Natural killer cell (primary cell): ENCODE measurements around the gene FCHO1. TPM values are rescaled to one million over a fixed set of nuclear protein-coding genes. Genes with fewer than 3 reads are reported as not detected.

Source experiments
- ATAC-seq, 3 donors: fragments of 150-1000 bp in 2 of 3; fragments of 200-7000 bp in 1 of 3; cut with Tn5 transposase; 1 replicate in 1 of 3; 2 replicates in 2 of 3; pipeline ENCODE4 v1.10.0; 2021; ENCODE audit warnings: mild to moderate bottlenecking in 2 of 3, moderate library complexity in 2 of 3
- DNase-seq, 2 donors: peaks; one replicate each; pipeline versions ENCODE4 v3.0.0 to v3.0.0-alpha.2; 2013 to 2021; ENCODE audit warnings: mixed read lengths in 1 of 2
- H3K27ac ChIP-seq: one replicate; pipeline ENCODE4 v1.5.1; 2013; ENCODE audit warnings: mild to moderate bottlenecking, low read length
- H3K27me3 ChIP-seq: one replicate; pipeline ENCODE4 v1.6.1; 2013; ENCODE audit warnings: low read length; ENCODE audit not compliant: control insufficient read depth, insufficient read depth
- H3K36me3 ChIP-seq: one replicate; pipeline ENCODE4 v1.6.1; 2013; ENCODE audit warnings: low read length; ENCODE audit not compliant: control insufficient read depth, insufficient read depth
- H3K4me1 ChIP-seq: one replicate; pipeline ENCODE4 v1.6.1; 2013; ENCODE audit warnings: low read length; ENCODE audit not compliant: control insufficient read depth, insufficient read depth
- H3K4me3 ChIP-seq: one replicate; pipeline ENCODE4 v1.5.1; 2013; ENCODE audit warnings: low read length
- H3K9me3 ChIP-seq: one replicate; pipeline ENCODE4 v1.6.1; 2013; ENCODE audit warnings: low read length; ENCODE audit not compliant: control insufficient read depth, insufficient read depth
- H3K27ac Mint-ChIP-seq, 2 donors: one replicate each; pipeline ENCODE4 v1.8.0; 2022; ENCODE audit warnings: mild to moderate bottlenecking in 2 of 2, mixed read lengths in 2 of 2, moderate library complexity in 1 of 2
- H3K27me3 Mint-ChIP-seq, 2 donors: one replicate each; pipeline ENCODE4 v1.8.0; 2022; ENCODE audit warnings: low read depth in 2 of 2, mixed read lengths in 2 of 2
- H3K36me3 Mint-ChIP-seq: one replicate; pipeline ENCODE4 v1.8.0; 2022; ENCODE audit warnings: mixed read lengths
- H3K4me1 Mint-ChIP-seq, 2 donors: one replicate each; pipeline ENCODE4 v1.8.0; 2022; ENCODE audit warnings: mixed read lengths in 2 of 2
- H3K4me3 Mint-ChIP-seq: one replicate; pipeline ENCODE4 v1.8.0; 2022; ENCODE audit warnings: mild to moderate bottlenecking, moderate library complexity, mixed read lengths
- H3K9me3 Mint-ChIP-seq, 2 donors: one replicate each; pipeline ENCODE4 v1.8.0; 2022; ENCODE audit warnings: mixed read lengths in 2 of 2
- CTCF ChIP-seq: fragments of 200-600 bp; IDR thresholded peaks from one replicate; pipeline ENCODE4 v1.8.0; 2022; ENCODE audit warnings: antibody characterized with exemption
- WGBS: methylation state at CpG from one replicate; pipeline ENCODE4 v1.1.7; 2013; ENCODE audit warnings: missing lambda C conversion rate; ENCODE audit not compliant: insufficient coverage; 5-methylcytosine and 5-hydroxymethylcytosine counted together
- intact Hi-C: fragments of 100-400 bp; cut with micrococcal nuclease; formaldehyde crosslinking; loops from one replicate; pipeline ENCODE4 v1.14.2; 2022
- total RNA-seq, 4 donors: library from RNA; stranded (reverse); fragments of 120-200 nt in 1 of 4; gene quantifications; one replicate each; pipeline versions ENCODE4 v1.2.3 to v1.2.4, GENCODE V29; 2013 to 2022

Gene FCHO1
- total RNA-seq, 3 donors from 2014 or later (not counting 1 experiment from before 2014, with no cell fraction given), result 56.1 to 67.7 (median 66.5) TPM

- H3K9me3 Mint-ChIP-seq, result no peaks in the 10 kb centered on the region
- Histone ChIP-seq H3K27ac (no peak overlapping the region), H3K9me3 (no peaks in the 10 kb centered on the region), H3K36me3 (peaks cover 69% of the 10 kb centered on the region), H3K27me3 (no peaks in the 10 kb centered on the region), H3K4me1 (no peaks in the 10 kb centered on the region), H3K4me3 (no peak overlapping the region)
- H3K4me3 Mint-ChIP-seq, result no peak overlapping the region
- H3K27ac Mint-ChIP-seq, result peak overlapping the region in 1 of 2 donors; percentile 44
- H3K36me3 Mint-ChIP-seq, result no peaks in the 10 kb centered on the region
- DNase-seq (peak in 1 of 2 donors; percentile 70), ATAC-seq (peak; percentile 48 to 72 (median 66))
- no peaks in the 10 kb centered on the region for H3K27me3 Mint-ChIP-seq
- intact Hi-C loops, result no loop called here
- no peak for TF ChIP-seq CTCF
- H3K4me1 Mint-ChIP-seq, result peaks cover 6 to 22% of the 10 kb centered on the region in 2 donors
- WGBS, result 93% methylated on average over 50 of the region's 50 CpGs
Observed at GRCh38 chr19:17830567-17831418, 79.5 kb downstream of the FCHO1 start.

GRCh38 chr19:17831419-17831888 lies 80.2 kb downstream of the FCHO1 start:
- Mint-ChIP-seq H3K4me1 (peaks cover 6 to 24% of the 10 kb centered on the region in 2 donors), H3K27me3 (no peaks in the 10 kb centered on the region), H3K9me3 (no peaks in the 10 kb centered on the region), H3K27ac (no peak overlapping the region), H3K36me3 (peaks cover 4% of the 10 kb centered on the region), H3K4me3 (no peak overlapping the region)
- intact Hi-C loops, result no loop called here
- 98% methylated on average over 25 of the region's 25 CpGs for WGBS
- H3K27me3 ChIP-seq, result no peaks in the 10 kb centered on the region
- TF ChIP-seq CTCF, result no peak
- no peak overlapping the region for H3K27ac ChIP-seq
- peaks cover 71% of the 10 kb centered on the region for H3K36me3 ChIP-seq
- H3K4me1 ChIP-seq, result no peaks in the 10 kb centered on the region
- ATAC-seq (no peak), DNase-seq (no peak)
- no peaks in the 10 kb centered on the region for H3K9me3 ChIP-seq
- no peak overlapping the region for H3K4me3 ChIP-seq

GRCh38 chr19:17832443-17833208 lies 81.3 kb downstream of the FCHO1 start:
- Histone ChIP-seq H3K27me3 (no peaks in the 10 kb centered on the region), H3K36me3 (peaks cover 76% of the 10 kb centered on the region), H3K4me3 (no peak overlapping the region), H3K9me3 (no peaks in the 10 kb centered on the region), H3K27ac (no peak overlapping the region), H3K4me1 (no peaks in the 10 kb centered on the region)
- no peak overlapping the region for H3K27ac Mint-ChIP-seq
- no peak overlapping the region for H3K4me3 Mint-ChIP-seq
- peaks cover 6 to 27% of the 10 kb centered on the region in 2 donors for H3K4me1 Mint-ChIP-seq
- no peaks in the 10 kb centered on the region for H3K27me3 Mint-ChIP-seq
- no peak for TF ChIP-seq CTCF
- no peaks in the 10 kb centered on the region for H3K9me3 Mint-ChIP-seq
- H3K36me3 Mint-ChIP-seq, result peaks cover 9% of the 10 kb centered on the region
- intact Hi-C loops, result no loop called here
- no peak for ATAC-seq
- no peak for DNase-seq
- 97% methylated on average over 17 of the region's 17 CpGs for WGBS
